Common myeloid progenitor, CD34-positive (primary cell): Measurements from ENCODE around the gene DZANK1.
A peak's percentile ranks its signal among the peaks of the same experiment; 100 is the strongest.
"Not testable (repeated sequence)": the region's sequence is repeated elsewhere in the genome, so short reads cannot be mapped to it uniquely, and the experiment has no call there.

Experiments used
- CTCF ChIA-PET: fragments of 350-600 bp; sonication (Branson Sonifier 250); formaldehyde crosslinking; loops from one replicate; lab custom pipeline; 2021; ENCODE audit warnings: antibody characterized with exemption; lab: Charles Lee
- POLR2A ChIA-PET: fragments of 350-600 bp; sonication (Branson Sonifier 250); formaldehyde crosslinking; loops from one replicate; lab custom pipeline; 2021; ENCODE audit warnings: antibody characterized with exemption; lab: Charles Lee
- DNase-seq, 3 donors: peaks; one replicate each; pipeline versions ENCODE4 v3.0.0 to v3.0.0-alpha.2; 2013
- H3K27ac ChIP-seq, 2 experiments: 1 replicate in 1 of 2; 2 replicates in 1 of 2; pipeline ENCODE4 v1.7.0; 2013; ENCODE audit warnings: inconsistent platforms in 2 of 2, low read length in 2 of 2, mild to moderate bottlenecking in 2 of 2, low read depth in 1 of 2, moderate library complexity in 1 of 2; ENCODE audit not compliant: severe bottlenecking in 2 of 2, insufficient read depth in 1 of 2, poor library complexity in 1 of 2
- H3K27me3 ChIP-seq, 5 experiments: replicated peaks in 2 of 5; 1 replicate in 3 of 5; 2 replicates in 2 of 5; pipeline versions ENCODE4 v1.6.1 to v1.7.0; 2013; ENCODE audit warnings: low read length in 4 of 5, mild to moderate bottlenecking in 2 of 5, moderate library complexity in 2 of 5, inconsistent platforms in 1 of 5; ENCODE audit not compliant: insufficient read depth in 5 of 5, control insufficient read depth in 4 of 5
- H3K36me3 ChIP-seq, 4 experiments: 1 replicate in 2 of 4; 2 replicates in 2 of 4; pipeline versions ENCODE4 v1.6.1 to v1.7.0; 2013; ENCODE audit warnings: low read length in 3 of 4, control low read depth in 1 of 4, mild to moderate bottlenecking in 1 of 4; ENCODE audit not compliant: control insufficient read depth in 4 of 4, insufficient read depth in 4 of 4
- H3K4me1 ChIP-seq, 4 experiments: 1 replicate in 3 of 4; 2 replicates in 1 of 4; pipeline versions ENCODE4 v1.6.1 to v1.7.1; 2013; ENCODE audit warnings: low read length in 3 of 4, mild to moderate bottlenecking in 3 of 4, control low read depth in 1 of 4, inconsistent platforms in 1 of 4, moderate library complexity in 1 of 4; ENCODE audit not compliant: control insufficient read depth in 4 of 4, insufficient read depth in 4 of 4; ENCODE audit errors: control extremely low read depth in 1 of 4
- H3K4me3 ChIP-seq, 7 experiments: 1 replicate in 4 of 7; 2 replicates in 3 of 7; pipeline versions ENCODE4 v1.5.1 to v1.7.0; 2013; ENCODE audit warnings: mild to moderate bottlenecking in 7 of 7, low read length in 6 of 7, moderate library complexity in 6 of 7, inconsistent platforms in 2 of 7, low read depth in 2 of 7, control low read depth in 1 of 7; ENCODE audit not compliant: insufficient read depth in 4 of 7, control insufficient read depth in 1 of 7; ENCODE audit errors: extremely low read depth in 1 of 7
- H3K9me3 ChIP-seq, 5 experiments: 1 replicate in 4 of 5; 2 replicates in 1 of 5; pipeline versions ENCODE4 v1.6.1 to v1.7.1; 2013; ENCODE audit warnings: low read length in 4 of 5, mild to moderate bottlenecking in 2 of 5, inconsistent platforms in 1 of 5, low read depth in 1 of 5, moderate library complexity in 1 of 5; ENCODE audit not compliant: control insufficient read depth in 4 of 5, insufficient read depth in 2 of 5; ENCODE audit errors: control extremely low read depth in 1 of 5
- WGBS: methylation state at CpG from one replicate; pipeline ENCODE4 v1.1.5; 2013; ENCODE audit not compliant: insufficient coverage; 5-methylcytosine and 5-hydroxymethylcytosine counted together

Gene DZANK1

GRCh38 chr20:18390201-18390600 lies 76.6 kb downstream of the DZANK1 start:
- Histone ChIP-seq H3K4me3 (no peak overlapping the region), H3K4me1 (no peaks in the 10 kb centered on the region), H3K27me3 (no peaks in the 10 kb centered on the region), H3K27ac (no peak overlapping the region), H3K36me3 (peaks cover 0 to 11% (median 3%) of the 10 kb centered on the region in 4 experiments), H3K9me3 (no peaks in the 10 kb centered on the region)
- no peak for DNase-seq
- POLR2A ChIA-PET = no interaction called here
- WGBS = 67% methylated on average over 3 of the region's 3 CpGs
- CTCF ChIA-PET = no interaction called here

DNA sequence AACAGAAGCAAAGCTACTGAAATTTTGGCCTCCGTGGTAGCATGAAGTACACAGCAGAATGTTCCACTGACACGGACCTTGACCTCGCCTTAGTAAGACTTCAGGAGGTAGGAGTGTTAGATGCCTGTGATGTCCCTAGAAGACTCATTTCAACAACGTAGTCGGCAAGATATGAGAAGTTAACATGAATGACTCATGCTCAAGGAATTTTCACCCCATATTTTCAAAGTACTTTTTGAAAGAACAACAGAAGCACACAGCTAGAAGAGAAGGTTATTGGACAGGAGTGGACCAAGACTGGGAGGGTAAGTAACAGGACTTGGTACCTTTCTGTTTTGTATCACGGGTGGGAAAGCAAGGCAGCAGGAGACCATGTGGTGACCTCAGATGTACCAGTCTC lies 78.0 kb downstream of the DZANK1 start:
- Histone ChIP-seq H3K36me3 (peaks cover 0 to 11% (median 3%) of the 10 kb centered on the region in 4 experiments), H3K27ac (no peak overlapping the region), H3K4me1 (no peaks in the 10 kb centered on the region), H3K4me3 (no peak overlapping the region), H3K9me3 (no peaks in the 10 kb centered on the region), H3K27me3 (no peaks in the 10 kb centered on the region)
- POLR2A ChIA-PET = interaction anchor here (0.6 kb wide), 1 partner anchor 412 kb away, joined by 5 read pairs; no protein-coding TSS in a partner anchor
- CTCF ChIA-PET = no interaction called here
- 71% methylated on average over 4 of the region's 6 CpGs for WGBS
- DNase-seq = no peak

DNA sequence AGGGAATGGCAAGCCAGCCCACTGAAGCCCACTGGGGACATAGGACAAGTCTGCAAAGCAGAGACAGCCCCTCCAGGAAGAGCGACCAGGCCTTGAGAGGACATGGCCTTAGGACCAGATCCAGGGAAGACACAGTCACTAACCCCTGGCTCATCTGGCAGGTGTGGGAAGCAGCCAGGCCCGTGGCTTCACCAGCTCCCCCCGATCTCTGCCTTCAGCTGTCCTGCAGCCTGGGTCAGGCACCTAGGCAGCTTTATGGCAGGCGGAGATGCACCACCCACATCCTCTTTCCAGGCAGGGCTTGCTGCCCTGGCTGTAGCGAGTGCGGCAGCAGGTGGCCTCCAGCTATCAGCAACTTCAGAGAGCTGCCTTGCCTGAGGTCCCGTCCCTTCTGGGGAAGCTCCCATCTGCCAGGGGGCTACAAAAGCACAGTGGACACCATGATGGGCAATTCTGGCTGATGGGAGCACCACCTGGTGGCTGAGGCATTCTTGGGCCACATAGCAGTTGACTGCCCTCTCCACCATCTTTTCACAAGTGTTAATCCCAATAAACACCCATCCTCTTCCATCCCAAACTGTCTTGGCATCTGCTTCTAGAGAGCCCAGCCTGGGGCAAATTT lies 85.8 kb downstream of the DZANK1 start:
- no peak overlapping the region for H3K27ac ChIP-seq
- WGBS = 95% methylated on average over 6 of the region's 7 CpGs
- POLR2A ChIA-PET = no interaction called here
- H3K36me3 ChIP-seq = peaks cover 0 to 5% (median 0%) of the 10 kb centered on the region in 4 experiments
- CTCF ChIA-PET = no interaction called here
- DNase-seq = peak in 1 of 3 donors; percentile 1
- no peaks in the 10 kb centered on the region for H3K27me3 ChIP-seq
- no peaks in the 10 kb centered on the region for H3K9me3 ChIP-seq
- H3K4me3 ChIP-seq = no peak overlapping the region
- no peaks in the 10 kb centered on the region for H3K4me1 ChIP-seq

DNA sequence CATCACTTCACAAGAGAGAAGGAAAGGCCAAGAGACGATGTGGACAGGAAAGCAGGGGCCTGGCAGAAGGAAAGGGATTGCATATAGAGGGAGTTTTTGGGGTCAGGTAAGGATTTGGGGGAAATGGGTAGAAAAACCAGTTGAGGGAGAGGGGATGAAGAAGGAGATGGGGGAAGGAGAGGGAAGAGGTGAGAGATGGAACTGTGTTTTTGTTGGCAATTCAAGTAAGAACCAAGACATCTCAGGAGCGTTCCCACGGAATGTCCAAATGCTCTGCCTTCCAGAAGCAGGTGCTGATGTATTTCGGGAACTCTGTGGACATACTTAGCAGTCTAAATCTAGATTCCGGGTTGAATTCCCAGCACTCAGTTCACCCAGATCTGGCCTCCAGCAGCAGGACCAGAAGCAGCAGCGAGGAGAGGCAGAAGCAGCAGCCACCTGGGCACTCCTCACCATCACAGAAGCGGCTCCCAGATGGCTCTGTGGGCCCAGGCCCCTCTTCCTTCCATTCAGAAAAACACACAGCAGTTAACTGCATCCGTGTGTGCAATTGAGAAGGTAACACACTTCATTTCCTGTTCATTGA lies 88.8 kb downstream of the DZANK1 start:
- no peak overlapping the region for H3K4me3 ChIP-seq
- 83% methylated on average over 6 of the region's 8 CpGs for WGBS
- no peaks in the 10 kb centered on the region for H3K36me3 ChIP-seq
- no peak for DNase-seq
- no peaks in the 10 kb centered on the region for H3K9me3 ChIP-seq
- H3K4me1 ChIP-seq = no peaks in the 10 kb centered on the region
- no peaks in the 10 kb centered on the region for H3K27me3 ChIP-seq
- POLR2A ChIA-PET = no interaction called here
- no peak overlapping the region for H3K27ac ChIP-seq
- CTCF ChIA-PET = no interaction called here

- H3K9me3 ChIP-seq, POLR2A ChIA-PET, DNase-seq, H3K27ac ChIP-seq, H3K4me1 ChIP-seq, H3K4me3 ChIP-seq, CTCF ChIA-PET, H3K27me3 ChIP-seq, H3K36me3 ChIP-seq: not testable (repeated sequence)
- 100% methylated on average over 6 of the region's 28 CpGs for whole genome bisulfite sequencing
Measured at GRCh38 chr20:18375551-18375950, 91.3 kb downstream of the DZANK1 start.

DNA sequence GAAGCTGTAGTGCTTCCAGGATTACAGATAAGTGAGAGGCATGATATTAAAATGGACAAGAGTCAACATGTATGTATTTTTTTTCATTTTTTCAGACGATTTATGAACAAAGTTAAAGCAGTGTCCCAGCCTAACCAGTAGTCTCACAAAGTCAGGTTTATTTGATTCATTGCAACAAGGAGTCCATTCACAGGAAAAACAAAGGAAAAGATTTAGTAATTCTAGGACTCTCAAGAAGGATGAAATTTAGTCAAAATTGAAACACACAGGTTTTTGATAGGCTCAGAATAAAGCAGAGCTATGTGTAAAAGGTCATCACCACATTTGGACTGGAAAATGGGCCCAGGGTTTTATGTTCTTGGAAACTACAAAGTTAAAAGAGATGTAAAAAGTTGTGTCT lies 94.5 kb downstream of the DZANK1 start:
- Histone ChIP-seq H3K36me3 (no peaks in the 10 kb centered on the region), H3K4me3 (no peak overlapping the region), H3K27ac (no peak overlapping the region), H3K27me3 (no peaks in the 10 kb centered on the region), H3K4me1 (no peaks in the 10 kb centered on the region), H3K9me3 (no peaks in the 10 kb centered on the region)
- WGBS = 100% methylated on average over 1 of the region's 1 CpG
- DNase-seq = no peak
- ChIA-PET CTCF (no interaction called here), POLR2A (no interaction called here)

DNA sequence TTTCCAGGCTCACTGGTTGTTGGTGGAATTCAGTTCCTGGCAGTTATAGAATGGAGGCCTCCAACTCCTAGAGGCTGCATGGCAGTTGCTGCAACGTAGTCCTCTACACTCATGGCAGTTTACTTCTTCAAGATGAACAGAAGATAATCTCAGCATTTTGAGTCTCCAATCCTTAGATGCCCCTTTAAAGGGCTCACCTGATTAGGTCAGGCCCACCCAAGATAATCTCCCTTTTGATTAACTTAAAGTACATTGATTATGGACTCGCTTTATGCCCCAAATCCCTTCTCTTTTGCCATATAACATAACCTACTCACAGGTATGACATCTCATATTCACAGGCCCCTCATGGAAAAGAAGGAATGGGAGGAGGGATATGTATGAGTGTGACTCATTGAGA lies 102.1 kb downstream of the DZANK1 start:
- Histone ChIP-seq H3K4me1 (no peaks in the 10 kb centered on the region), H3K9me3 (no peaks in the 10 kb centered on the region), H3K4me3 (no peak overlapping the region), H3K27me3 (no peaks in the 10 kb centered on the region), H3K36me3 (no peaks in the 10 kb centered on the region), H3K27ac (no peak overlapping the region)
- ChIA-PET POLR2A (no interaction called here), CTCF (interaction anchor here (1.1 kb wide), 1 partner anchor 21 kb away, joined by 3 read pairs; no protein-coding TSS in a partner anchor)
- 100% methylated on average over 1 of the region's 2 CpGs for WGBS
- DNase-seq = no peak
